Germinal center (tissue), 1 donor: ENCODE data around the gene SH3PXD2B.

Experiments
- DNase-seq: peaks from one replicate; pipeline ENCODE4 v3.0.0; 2012; ENCODE audit warnings: mixed read lengths, low spot score

Gene SH3PXD2B

GRCh38 chr5:172454358-172455086 lies at the start of gene SH3PXD2B:
Gene SH3PXD2B, minus strand, starts transcription at chr5:172454525. Its CDS starts 173 bp downstream, at chr5:172454352.
- DNase-seq: peak; percentile 29

GRCh38 chr5:172502969-172503368 lies 48.6 kb upstream of the SH3PXD2B start:
- DNase-seq: no peak

- no peak for DNase-seq
Measured at GRCh38 chr5:172502410-172502809, 48.1 kb upstream of the SH3PXD2B start.

GRCh38 chr5:172501708-172502320 lies 47.5 kb upstream of the SH3PXD2B start:
- no peak for DNase-seq

- DNase-seq: no peak
Measured at GRCh38 chr5:172499287-172499686, 45.0 kb upstream of the SH3PXD2B start.

GRCh38 chr5:172498431-172499129 lies 44.3 kb upstream of the SH3PXD2B start:
- DNase-seq: no peak

- no peak for DNase-seq
Measured at GRCh38 chr5:172497591-172498255, 43.4 kb upstream of the SH3PXD2B start.

- no peak for DNase-seq
Measured at GRCh38 chr5:172496671-172497371, 42.5 kb upstream of the SH3PXD2B start.

GRCh38 chr5:172494630-172495505 lies 40.5 kb upstream of the SH3PXD2B start:
- DNase-seq: no peak

- DNase-seq: no peak
Measured at GRCh38 chr5:172493906-172494305, 39.6 kb upstream of the SH3PXD2B start.

GRCh38 chr5:172493461-172493860 lies 39.1 kb upstream of the SH3PXD2B start:
- DNase-seq: no peak

GRCh38 chr5:172493002-172493401 lies 38.7 kb upstream of the SH3PXD2B start:
- no peak for DNase-seq

GRCh38 chr5:172492097-172492840 lies 37.9 kb upstream of the SH3PXD2B start:
- DNase-seq: no peak

- no peak for DNase-seq
Measured at GRCh38 chr5:172491481-172491880, 37.2 kb upstream of the SH3PXD2B start.

- DNase-seq: no peak
Measured at GRCh38 chr5:172490514-172491461, 36.5 kb upstream of the SH3PXD2B start.

GRCh38 chr5:172488221-172488620 lies 33.9 kb upstream of the SH3PXD2B start:
- no peak for DNase-seq

GRCh38 chr5:172487671-172488070 lies 33.3 kb upstream of the SH3PXD2B start:
- DNase-seq: no peak

- no peak for DNase-seq
Measured at GRCh38 chr5:172486912-172487311, 32.6 kb upstream of the SH3PXD2B start.

GRCh38 chr5:172486451-172486850 lies 32.1 kb upstream of the SH3PXD2B start:
- DNase-seq: no peak
